CD8-positive, alpha-beta memory T cell (primary cell): ENCODE measurements around the gene SLC46A1. TPM values are rescaled to one million over a fixed set of nuclear protein-coding genes. Genes with fewer than 3 reads are reported as not detected.
"Not testable (repeated sequence)": the region's sequence is repeated elsewhere in the genome, so short reads cannot be mapped to it uniquely, and the experiment has no call there.

Source experiments
- CTCF ChIA-PET: fragments of 350-600 bp; sonication (Branson Sonifier 250); formaldehyde crosslinking; loops from one replicate; lab custom pipeline; 2021; ENCODE audit warnings: antibody characterized with exemption; lab: Charles Lee
- POLR2A ChIA-PET: fragments of 350-600 bp; sonication (Branson Sonifier 250); formaldehyde crosslinking; loops from one replicate; lab custom pipeline; 2021; ENCODE audit warnings: antibody characterized with exemption; lab: Charles Lee
- DNase-seq, 5 donors: peaks; one replicate each; pipeline versions ENCODE4 v3.0.0 to v3.0.0-alpha.2; 2020 to 2022; ENCODE audit warnings: mixed read lengths in 1 of 5
- H3K27ac ChIP-seq: one replicate; pipeline ENCODE4 v1.7.0; 2013; ENCODE audit warnings: low read depth, mild to moderate bottlenecking, low read length, moderate library complexity
- H3K27me3 ChIP-seq: 2 replicates; pipeline ENCODE4 v1.7.0; 2013; ENCODE audit warnings: low read length, mild to moderate bottlenecking; ENCODE audit not compliant: insufficient read depth, poor library complexity, severe bottlenecking
- H3K36me3 ChIP-seq: 2 replicates; pipeline ENCODE4 v1.7.0; 2013; ENCODE audit warnings: mild to moderate bottlenecking, low read length, moderate library complexity; ENCODE audit not compliant: insufficient read depth
- H3K4me1 ChIP-seq: 2 replicates; pipeline ENCODE4 v1.7.0; 2013; ENCODE audit warnings: mild to moderate bottlenecking, low read length, moderate library complexity; ENCODE audit not compliant: insufficient read depth
- H3K4me3 ChIP-seq: 2 replicates; pipeline ENCODE4 v1.7.0; 2013; ENCODE audit warnings: mild to moderate bottlenecking, low read length
- H3K9me3 ChIP-seq: 2 replicates; pipeline ENCODE4 v1.7.0; 2013; ENCODE audit warnings: mild to moderate bottlenecking, low read length
- H3K27ac Mint-ChIP-seq, 8 donors: one replicate each; pipeline ENCODE4 v1.8.0; 2020 to 2021; ENCODE audit warnings: mixed read lengths in 8 of 8, mild to moderate bottlenecking in 6 of 8, inconsistent platforms in 3 of 8, moderate library complexity in 3 of 8
- H3K27me3 Mint-ChIP-seq, 2 donors: one replicate each; pipeline ENCODE4 v1.8.0; 2020 to 2021; ENCODE audit warnings: mixed read lengths in 2 of 2, mild to moderate bottlenecking in 1 of 2, moderate library complexity in 1 of 2
- H3K36me3 Mint-ChIP-seq, 3 donors: one replicate each; pipeline ENCODE4 v1.8.0; 2020 to 2021; ENCODE audit warnings: mixed read lengths in 3 of 3, inconsistent platforms in 1 of 3, mild to moderate bottlenecking in 1 of 3
- H3K4me1 Mint-ChIP-seq, 3 donors: one replicate each; pipeline ENCODE4 v1.8.0; 2020 to 2021; ENCODE audit warnings: mixed read lengths in 3 of 3, inconsistent platforms in 1 of 3, mild to moderate bottlenecking in 1 of 3
- H3K4me3 Mint-ChIP-seq, 7 donors: one replicate each; pipeline ENCODE4 v1.8.0; 2020 to 2021; ENCODE audit warnings: mixed read lengths in 7 of 7, mild to moderate bottlenecking in 6 of 7, moderate library complexity in 4 of 7, inconsistent platforms in 2 of 7
- H3K9me3 Mint-ChIP-seq, 5 donors: one replicate each; pipeline ENCODE4 v1.8.0; 2020 to 2022; ENCODE audit warnings: mixed read lengths in 5 of 5, mild to moderate bottlenecking in 3 of 5, moderate library complexity in 2 of 5, inconsistent platforms in 1 of 5
- polyA plus RNA-seq: library from polyadenylated mRNA; unstranded; fragments of 300-500 nt; fragmentation: Illumina TruSeq; gene quantifications from one replicate; pipeline ENCODE4 v1.2.3, GENCODE V29; 2021
- total RNA-seq, 2 experiments: library from RNA; stranded (reverse); gene quantifications; one replicate each; pipeline ENCODE4 v1.2.3, GENCODE V29; 2021

The SLC46A1 gene
- total RNA-seq (1 to 10 TPM; 5.6 to 6.0 TPM), polyA plus RNA-seq (6.3 TPM)

GRCh38 chr17:28405632-28406472 is at the start of gene SLC46A1:
Gene SLC46A1, minus strand, starts transcription at chr17:28406212. Its CDS starts 98 bp downstream, at chr17:28406114.
- Mint-ChIP-seq H3K4me1 (peaks cover 6 to 16% (median 14%) of the 10 kb centered on the region in 3 donors), H3K27me3 (peaks cover 10 to 12% of the 10 kb centered on the region in 2 donors), H3K9me3 (no peaks in the 10 kb centered on the region), H3K4me3 (peak within 1 kb of the TSS; percentile 78 to 88 (median 83)), H3K27ac (peak within 1 kb of the TSS in 5 of 8 donors; percentile 23 to 82 (median 46)), H3K36me3 (no peaks in the 10 kb centered on the region)
- Histone ChIP-seq H3K9me3 (no peaks in the 10 kb centered on the region), H3K27ac (no peak within 1 kb of the TSS), H3K27me3 (no peaks in the 10 kb centered on the region), H3K36me3 (no peaks in the 10 kb centered on the region), H3K4me3 (peak within 1 kb of the TSS; percentile 56), H3K4me1 (peaks cover 6% of the 10 kb centered on the region)
- peak in 4 of 5 donors; percentile 6 to 58 (median 16) for DNase-seq
- POLR2A ChIA-PET: no interaction called here
- CTCF ChIA-PET: interaction anchor here (6.0 kb wide), 1 partner anchor 11 kb away, joined by 33 read pairs; no protein-coding TSS in a partner anchor

GRCh38 chr17:28449859-28450258 is 43.8 kb upstream of the SLC46A1 start:
- no peak overlapping the region for H3K4me3 Mint-ChIP-seq
- Histone ChIP-seq H3K9me3 (no peaks in the 10 kb centered on the region), H3K27ac (no peak overlapping the region), H3K4me3 (no peak overlapping the region), H3K27me3 (no peaks in the 10 kb centered on the region), H3K36me3 (no peaks in the 10 kb centered on the region), H3K4me1 (no peaks in the 10 kb centered on the region)
- no peaks in the 10 kb centered on the region for H3K4me1 Mint-ChIP-seq
- H3K27ac Mint-ChIP-seq: no peak overlapping the region
- H3K36me3 Mint-ChIP-seq: no peaks in the 10 kb centered on the region
- ChIA-PET POLR2A (no interaction called here), CTCF (no interaction called here)
- DNase-seq: no peak
- peaks cover 10 to 20% of the 10 kb centered on the region in 2 donors for H3K27me3 Mint-ChIP-seq
- H3K9me3 Mint-ChIP-seq: peaks cover 0 to 8% (median 0%) of the 10 kb centered on the region in 5 donors

GRCh38 chr17:28447396-28447760 is 41.4 kb upstream of the SLC46A1 start:
- H3K27ac ChIP-seq: no peak overlapping the region
- H3K4me3 Mint-ChIP-seq: no peak overlapping the region
- H3K4me3 ChIP-seq: no peak overlapping the region
- no peak for DNase-seq
- H3K27me3 Mint-ChIP-seq: peaks cover 10 to 23% of the 10 kb centered on the region in 2 donors
- ChIA-PET POLR2A (no interaction called here), CTCF (no interaction called here)
- H3K27ac Mint-ChIP-seq: no peak overlapping the region
- no peaks in the 10 kb centered on the region for H3K36me3 Mint-ChIP-seq
- H3K9me3 Mint-ChIP-seq: peaks cover 0 to 8% (median 0%) of the 10 kb centered on the region in 5 donors
- no peaks in the 10 kb centered on the region for H3K4me1 ChIP-seq
- H3K9me3 ChIP-seq: no peaks in the 10 kb centered on the region
- H3K4me1 Mint-ChIP-seq: no peaks in the 10 kb centered on the region
- no peaks in the 10 kb centered on the region for H3K36me3 ChIP-seq
- no peaks in the 10 kb centered on the region for H3K27me3 ChIP-seq

- no peaks in the 10 kb centered on the region for H3K27me3 ChIP-seq
- no peak overlapping the region for H3K4me3 ChIP-seq
- Mint-ChIP-seq H3K9me3 (peaks cover 0 to 8% (median 0%) of the 10 kb centered on the region in 5 donors), H3K27me3 (peaks cover 9 to 27% of the 10 kb centered on the region in 2 donors), H3K4me1 (no peaks in the 10 kb centered on the region), H3K27ac (peak overlapping the region in 1 of 8 donors; percentile 41), H3K36me3 (no peaks in the 10 kb centered on the region), H3K4me3 (no peak overlapping the region)
- no peak for DNase-seq
- no peaks in the 10 kb centered on the region for H3K4me1 ChIP-seq
- ChIA-PET POLR2A (no interaction called here), CTCF (no interaction called here)
- no peak overlapping the region for H3K27ac ChIP-seq
- H3K9me3 ChIP-seq: no peaks in the 10 kb centered on the region
- no peaks in the 10 kb centered on the region for H3K36me3 ChIP-seq
Observed at GRCh38 chr17:28446716-28447395, 40.8 kb upstream of the SLC46A1 start.

GRCh38 chr17:28443901-28444638 is 38.1 kb upstream of the SLC46A1 start:
- no peak overlapping the region for H3K4me3 ChIP-seq
- Mint-ChIP-seq H3K27me3 (peaks cover 10 to 41% of the 10 kb centered on the region in 2 donors), H3K27ac (no peak overlapping the region), H3K36me3 (peaks cover 0 to 3% (median 0%) of the 10 kb centered on the region in 3 donors), H3K4me1 (no peaks in the 10 kb centered on the region), H3K4me3 (no peak overlapping the region), H3K9me3 (peaks cover 0 to 2% (median 0%) of the 10 kb centered on the region in 5 donors)
- CTCF ChIA-PET: no interaction called here
- no peaks in the 10 kb centered on the region for H3K27me3 ChIP-seq
- no peak for DNase-seq
- POLR2A ChIA-PET: no interaction called here
- no peaks in the 10 kb centered on the region for H3K36me3 ChIP-seq
- H3K27ac ChIP-seq: no peak overlapping the region
- H3K9me3 ChIP-seq: no peaks in the 10 kb centered on the region
- H3K4me1 ChIP-seq: no peaks in the 10 kb centered on the region

GRCh38 chr17:28434326-28434725 is 28.3 kb upstream of the SLC46A1 start:
- H3K4me3 Mint-ChIP-seq, H3K9me3 Mint-ChIP-seq, H3K4me1 Mint-ChIP-seq, H3K27ac Mint-ChIP-seq, H3K27me3 ChIP-seq, H3K36me3 ChIP-seq, H3K9me3 ChIP-seq, H3K36me3 Mint-ChIP-seq, POLR2A ChIA-PET, CTCF ChIA-PET, H3K4me1 ChIP-seq, H3K27ac ChIP-seq, H3K4me3 ChIP-seq, DNase-seq: not testable (repeated sequence)
- H3K27me3 Mint-ChIP-seq: peaks cover 10 to 30% of the 10 kb centered on the region in 2 donors

GRCh38 chr17:28433721-28434120 is 27.7 kb upstream of the SLC46A1 start:
- ChIA-PET POLR2A (no interaction called here), CTCF (no interaction called here)
- Mint-ChIP-seq H3K36me3 (no peaks in the 10 kb centered on the region), H3K27me3 (peaks cover 8 to 27% of the 10 kb centered on the region in 2 donors), H3K4me3 (no peak overlapping the region), H3K27ac (no peak overlapping the region), H3K4me1 (no peaks in the 10 kb centered on the region), H3K9me3 (no peaks in the 10 kb centered on the region)
- Histone ChIP-seq H3K4me3 (no peak overlapping the region), H3K9me3 (no peaks in the 10 kb centered on the region), H3K27ac (no peak overlapping the region), H3K4me1 (no peaks in the 10 kb centered on the region), H3K36me3 (no peaks in the 10 kb centered on the region), H3K27me3 (no peaks in the 10 kb centered on the region)
- DNase-seq: no peak
